Right hindlimb (tissue), 1 donor: Measurements from ENCODE around the gene THRSP.
"Not testable (repeated sequence)": the region's sequence is repeated elsewhere in the genome, so short reads cannot be mapped to it uniquely, and the experiment has no call there.

Experiments
- DNase-seq: peaks from one replicate; pipeline ENCODE4 v3.0.0-alpha.2; 2018

THRSP gene

DNA sequence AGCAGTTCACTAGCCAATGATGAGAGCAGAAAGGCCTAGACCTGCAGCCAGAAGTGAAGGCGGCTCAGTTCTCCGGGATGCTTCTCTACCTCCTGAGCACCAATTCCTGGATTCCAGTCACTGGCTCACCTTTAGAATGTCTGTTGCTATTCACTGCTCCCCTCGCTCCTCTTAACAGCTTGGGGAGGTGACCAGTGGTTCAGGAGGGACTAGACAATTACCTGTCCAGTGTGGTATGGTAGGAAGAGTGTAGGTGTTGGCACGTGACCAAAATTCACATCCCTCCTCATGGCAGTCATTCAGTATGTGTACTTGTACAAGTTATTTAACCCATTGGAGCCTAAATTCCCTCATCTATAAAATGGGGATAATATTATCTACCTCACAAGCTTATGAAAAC lies 4.0 kb downstream of the THRSP start:
- DNase-seq: no peak

- no peak for DNase-seq
These were observed 5.8 kb downstream of the THRSP start for GRCh38 chr11:78069465-78069864.

GRCh38 chr11:78070621-78071020 lies 7.0 kb downstream of the THRSP start:
- DNase-seq: no peak

DNA sequence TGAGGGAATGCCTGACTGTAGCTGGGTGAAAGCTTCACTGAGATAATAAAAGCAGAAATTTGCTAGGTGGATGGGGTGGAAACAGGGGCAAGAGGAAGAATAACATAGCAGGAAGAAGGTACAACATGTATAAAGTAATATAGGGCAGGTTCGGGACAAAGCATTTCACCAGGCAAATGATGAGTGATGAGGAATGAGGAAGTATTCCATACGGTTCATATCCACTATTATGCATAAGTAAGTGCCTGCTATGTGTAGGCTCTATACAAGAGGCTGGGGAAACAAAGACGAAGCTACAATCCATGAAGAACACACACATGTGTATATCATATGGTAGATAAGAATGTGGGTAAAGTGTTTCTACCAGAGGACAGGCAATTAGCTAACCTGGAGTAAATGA lies 8.1 kb downstream of the THRSP start:
- DNase-seq: no peak

DNA sequence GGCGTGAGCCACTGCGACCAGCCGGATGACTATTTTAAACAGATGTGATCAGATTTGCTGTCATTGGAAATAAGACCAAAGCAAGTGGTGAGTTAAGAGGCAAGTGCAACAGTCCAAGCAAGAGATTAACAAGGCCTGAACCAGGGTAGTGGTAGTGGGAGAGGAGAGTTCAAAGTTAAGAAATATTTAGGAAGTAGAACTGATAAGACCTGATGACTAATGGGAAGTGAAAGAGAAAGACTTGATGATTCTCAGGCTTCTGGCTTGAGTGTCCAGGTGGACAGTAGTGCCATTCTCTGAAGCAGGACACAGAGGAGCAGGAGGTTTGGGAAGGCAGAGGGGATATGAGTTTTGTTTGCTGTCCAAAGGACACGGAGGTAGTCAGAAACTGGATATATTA lies 8.8 kb downstream of the THRSP start:
- DNase-seq: no peak

DNA sequence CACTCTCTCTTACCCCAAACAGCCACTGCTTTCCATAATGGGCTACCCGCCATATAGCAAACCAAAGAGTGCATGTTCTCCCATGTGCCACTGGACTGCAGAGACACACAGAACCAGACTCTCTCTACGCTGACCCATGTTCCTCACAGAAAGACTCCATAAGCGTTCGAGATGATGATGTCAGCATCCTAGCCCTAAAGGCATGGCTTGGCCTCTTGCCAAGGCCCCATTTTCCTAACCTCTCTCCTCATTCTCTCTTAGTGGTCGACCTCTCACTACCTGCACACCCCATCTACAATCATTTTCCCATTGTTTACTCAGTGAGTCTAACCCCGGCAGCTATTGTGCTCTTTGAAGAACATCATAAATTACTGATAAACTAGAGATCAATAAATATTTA lies 11.1 kb downstream of the THRSP start:
- no peak for DNase-seq

DNA sequence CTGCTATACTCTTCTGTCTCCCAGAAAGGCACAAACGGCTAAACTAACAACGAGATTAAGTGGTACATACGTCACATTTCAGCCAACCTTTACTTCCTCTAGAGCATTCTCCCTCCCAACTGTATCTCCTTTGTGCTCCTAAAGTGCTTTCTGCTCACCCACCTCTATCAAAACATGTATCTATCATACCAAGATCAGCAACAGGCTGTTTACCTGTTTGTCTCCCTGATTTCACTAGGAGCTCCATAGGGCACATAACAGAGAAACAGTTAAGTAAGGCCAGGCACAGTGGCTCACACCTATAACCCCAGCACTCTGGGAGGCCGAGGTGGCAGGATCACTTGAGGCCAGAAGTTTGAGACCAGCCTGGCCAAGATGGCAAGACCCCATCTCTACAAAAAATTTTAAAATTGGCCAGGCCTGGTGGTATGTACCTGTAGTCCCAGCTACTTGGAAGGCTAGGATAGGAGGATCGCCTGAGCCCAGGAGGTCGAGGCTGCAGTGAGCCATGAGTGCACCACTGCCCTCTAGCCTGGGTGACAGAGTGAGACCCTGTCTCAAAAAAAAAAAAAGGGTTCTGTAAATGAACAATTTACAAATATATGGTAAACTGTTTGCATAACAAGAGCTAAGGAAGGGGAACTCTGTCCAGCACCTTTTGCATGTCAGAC lies 13.2 kb downstream of the THRSP start:
- no peak for DNase-seq

DNA sequence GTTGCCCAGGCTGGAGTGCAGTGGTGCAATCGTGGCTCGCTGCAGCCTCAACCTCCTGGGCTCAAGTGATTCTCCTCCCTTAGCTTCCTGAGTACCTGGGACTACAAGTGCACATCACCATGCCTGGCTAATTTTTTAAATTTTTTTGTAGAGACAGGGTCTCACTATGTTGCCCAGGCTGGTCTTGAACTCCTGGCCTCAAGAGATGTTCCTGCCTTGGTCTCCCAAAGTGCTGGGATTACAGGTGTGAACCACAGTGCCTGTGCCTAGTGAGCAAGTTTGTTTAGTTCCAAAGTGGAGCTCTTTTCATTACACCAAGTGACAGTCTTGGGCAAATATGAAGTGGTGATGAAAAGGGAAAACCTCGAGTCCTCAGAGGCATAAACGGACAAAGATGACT lies 13.9 kb downstream of the THRSP start:
- not testable (repeated sequence) for DNase-seq

GRCh38 chr11:78078218-78079167 lies 14.8 kb downstream of the THRSP start:
- no peak for DNase-seq

DNA sequence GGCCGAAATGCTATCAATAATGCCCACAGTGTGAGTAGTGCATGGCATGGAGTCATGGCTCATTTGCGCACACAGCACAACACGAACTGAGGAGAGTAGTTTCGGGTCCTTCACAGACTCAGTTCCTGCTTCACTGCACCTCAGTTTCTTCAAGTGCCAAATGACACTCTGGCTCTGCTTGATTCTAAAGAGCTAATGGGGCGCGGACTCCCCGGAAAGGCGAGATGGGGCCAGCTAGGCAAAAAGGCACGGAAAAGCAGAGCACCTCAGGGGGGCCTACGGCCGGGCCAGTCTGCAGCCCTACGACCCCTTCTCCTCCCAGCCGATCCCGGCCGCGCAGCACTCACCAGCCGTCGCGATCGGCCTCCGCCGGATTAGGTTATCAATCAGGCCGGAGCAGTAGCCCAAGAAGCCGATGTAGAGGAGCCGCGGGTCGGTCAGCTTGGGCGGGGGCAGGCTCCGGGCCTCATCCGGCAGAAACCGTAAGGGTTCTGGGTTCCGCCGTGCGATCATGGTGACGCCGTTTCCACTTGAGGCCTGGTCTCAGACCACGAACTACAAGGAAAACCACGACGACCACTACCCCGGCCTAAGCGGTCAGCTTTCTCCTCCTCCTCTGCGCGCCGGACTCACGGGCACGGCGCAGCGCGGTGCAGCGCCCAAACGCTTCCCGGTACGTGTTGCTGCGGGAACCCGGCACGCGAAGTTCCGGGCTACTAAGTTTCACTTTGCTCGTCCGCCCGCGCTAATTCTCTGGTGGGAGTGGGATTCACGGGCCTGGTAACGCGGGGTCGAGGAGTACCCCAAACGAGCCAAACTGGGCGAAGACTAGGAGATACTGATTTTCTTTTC lies 15.8 kb downstream of the THRSP start, which contains the start of gene NDUFC2:
TSS of gene NDUFC2 (minus strand) at position 631 of the 852 bp plus-strand sequence. CDS start at position 513, 118 bp downstream.
- peak; percentile 90 for DNase-seq

GRCh38 chr11:78080084-78080817 lies 16.6 kb downstream of the THRSP start:
- no peak for DNase-seq

DNA sequence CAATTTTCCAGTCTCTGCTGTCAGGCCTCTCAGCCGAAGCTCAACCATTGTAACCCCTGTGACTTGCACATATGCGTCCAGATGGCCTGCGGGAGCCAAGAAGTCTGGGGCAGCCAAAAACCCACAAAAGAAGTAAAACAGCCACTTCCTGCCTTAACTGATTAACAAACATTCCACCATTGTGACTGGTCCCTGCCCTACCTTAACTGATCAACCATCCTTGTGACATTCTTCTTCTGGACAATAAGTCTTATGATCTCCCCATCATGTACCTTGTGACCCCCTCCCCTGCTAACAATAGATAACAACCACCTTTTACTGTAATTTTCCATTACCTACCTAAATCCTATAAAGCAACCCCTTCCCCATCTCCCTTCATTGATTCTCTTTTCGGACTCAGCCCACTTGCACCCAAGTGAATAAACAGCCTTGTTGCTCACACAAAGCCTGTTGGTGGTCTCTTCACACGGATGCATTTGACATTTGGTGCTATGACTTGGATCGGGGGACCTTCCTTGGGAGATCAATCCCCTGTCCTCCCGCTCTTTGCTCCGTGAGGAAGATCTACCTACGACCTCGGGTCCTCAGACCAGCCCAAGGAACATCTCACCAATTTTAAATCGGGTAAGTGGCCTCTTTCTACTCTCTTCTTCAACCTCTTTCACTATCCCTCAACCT lies 17.3 kb downstream of the THRSP start:
- no peak for DNase-seq

GRCh38 chr11:78081583-78081982 lies 17.9 kb downstream of the THRSP start:
- DNase-seq: no peak

DNA sequence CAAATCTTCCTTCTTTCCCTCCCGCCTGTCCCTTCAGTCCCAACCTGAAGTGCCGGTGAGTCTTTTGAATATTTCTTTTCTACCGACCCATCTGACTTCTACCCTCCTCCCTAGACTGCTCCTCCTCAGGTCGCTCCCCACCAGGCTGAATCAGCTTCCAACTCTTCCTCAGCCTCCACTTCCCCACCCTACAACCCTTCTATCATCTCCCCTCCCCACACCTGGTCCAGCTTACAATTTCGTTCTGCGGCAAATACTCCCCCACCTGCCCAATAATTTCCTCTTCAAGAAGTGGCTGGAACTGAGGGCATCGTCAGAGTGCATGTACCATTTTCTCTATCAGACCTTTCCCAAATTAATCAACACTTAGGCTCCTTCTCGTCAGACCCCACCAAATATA lies 18.5 kb downstream of the THRSP start:
- no peak for DNase-seq

- DNase-seq: no peak
These were observed 19.4 kb downstream of the THRSP start for GRCh38 chr11:78083021-78083420.

DNA sequence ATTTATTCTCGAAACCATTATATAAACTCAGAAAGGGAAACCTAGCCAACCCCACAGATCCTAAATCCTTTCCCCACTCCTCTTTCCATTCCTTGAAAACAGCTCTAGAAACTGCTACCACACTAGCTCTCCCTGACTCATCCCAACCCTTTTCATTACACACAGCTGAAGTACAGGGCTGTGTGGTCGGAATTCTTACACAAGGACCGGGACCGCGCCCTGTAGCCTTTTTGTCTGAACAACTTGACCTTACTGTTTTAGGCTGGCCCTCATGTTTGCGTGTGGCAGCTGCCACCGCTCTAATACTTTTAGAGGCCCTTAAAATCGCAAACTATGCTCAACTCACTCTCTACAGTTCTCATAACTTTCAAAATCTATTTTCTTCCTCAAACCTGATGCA lies 20.8 kb downstream of the THRSP start:
- not testable (repeated sequence) for DNase-seq

- no peak for DNase-seq
These were observed 22.3 kb downstream of the THRSP start for GRCh38 chr11:78085972-78086371.

DNA sequence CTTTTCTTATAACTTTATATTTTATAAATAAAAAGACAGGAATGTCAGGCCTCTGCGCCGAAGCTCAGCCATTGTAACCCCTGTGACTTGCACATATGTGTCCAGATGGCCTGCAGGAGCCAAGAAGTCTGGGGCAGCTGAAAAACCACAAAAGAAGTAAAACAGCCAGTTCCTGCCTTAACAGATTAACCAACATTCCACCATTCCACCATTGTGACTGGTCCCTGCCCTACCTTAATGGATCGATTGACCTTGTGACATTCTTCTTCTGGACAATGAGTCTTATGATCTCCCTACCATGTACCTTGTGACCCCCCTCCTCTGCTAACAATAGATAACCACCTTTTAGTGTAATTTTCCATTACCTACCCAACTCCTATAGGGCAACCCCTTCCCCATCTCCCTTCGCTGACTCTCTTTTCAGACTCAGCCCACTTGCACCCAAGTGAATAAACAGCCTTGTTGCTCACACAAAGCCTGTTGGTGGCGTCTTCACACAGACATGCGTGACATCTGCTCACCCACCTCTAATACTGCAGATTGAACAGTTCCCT lies 22.9 kb downstream of the THRSP start:
- not testable (repeated sequence) for DNase-seq

GRCh38 chr11:78094250-78094649 lies 30.6 kb downstream of the THRSP start:
- DNase-seq: no peak

DNA sequence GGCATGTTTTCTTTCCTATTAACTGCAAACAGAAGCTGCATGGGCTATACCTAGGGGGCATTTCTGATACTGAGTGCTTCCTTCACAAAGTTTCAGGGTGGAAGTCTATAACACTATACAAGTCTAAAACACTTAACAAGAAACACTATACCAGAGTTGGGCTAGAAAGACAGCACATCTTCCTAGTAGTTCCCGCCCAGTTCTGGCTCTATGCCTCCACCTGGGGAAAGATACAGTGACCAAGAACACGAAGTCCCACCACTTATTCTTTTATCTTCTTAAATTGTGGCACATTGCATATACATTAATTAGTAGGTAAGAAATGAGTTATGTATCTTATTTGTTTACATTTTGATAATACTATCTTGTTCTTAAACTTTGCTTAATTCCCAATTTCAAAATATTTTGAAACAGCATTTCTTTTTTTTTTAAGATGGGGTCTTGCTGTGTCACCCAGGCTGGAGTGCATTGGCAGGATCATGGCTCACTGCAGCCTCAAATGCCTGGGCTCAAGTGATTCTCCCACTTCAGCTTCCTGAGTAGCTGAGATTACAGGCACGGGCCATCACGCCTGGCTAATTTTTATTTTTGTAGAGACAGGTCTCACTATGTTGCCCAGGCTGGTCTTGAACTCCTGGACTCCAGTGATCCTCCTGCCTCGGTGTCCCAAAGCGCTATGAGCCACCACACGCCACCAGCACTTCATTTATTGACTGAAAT lies 34.2 kb downstream of the THRSP start:
- DNase-seq: no peak

DNA sequence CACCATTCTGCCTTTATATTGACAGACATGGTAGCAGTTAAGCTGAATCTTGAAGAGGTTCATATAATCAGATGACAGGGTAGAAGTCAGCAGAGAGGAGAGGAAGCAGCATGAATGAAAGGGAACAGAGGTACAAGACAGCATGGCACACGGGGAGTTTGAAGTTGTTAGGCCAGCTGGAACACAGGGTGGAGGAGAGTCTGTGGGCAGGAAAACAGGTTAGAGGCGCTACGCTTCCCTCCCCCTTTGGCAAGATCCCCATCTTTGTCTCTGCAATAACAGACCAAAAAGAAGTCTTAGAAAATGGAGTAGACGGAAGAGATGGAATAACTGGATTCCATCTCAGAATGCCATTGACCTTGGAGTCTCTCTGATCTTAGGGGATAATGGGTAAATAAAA lies 36.0 kb downstream of the THRSP start:
- no peak for DNase-seq
